ENCODE results near the gene ICAM2.
"Not testable (repeated sequence)": the region's sequence is repeated elsewhere in the genome, so short reads cannot be mapped to it uniquely, and the experiment has no call there.

ICAM2 gene

GRCh38 chr17:64008830-64009229 lies 11.6 kb downstream of the ICAM2 start:
- DNase-seq = no peak

GRCh38 chr17:64008346-64008745 lies 12.1 kb downstream of the ICAM2 start:
- DNase-seq = no peak

- no peak for DNase-seq
Observed at GRCh38 chr17:64007838-64008282, 12.6 kb downstream of the ICAM2 start.

DNA sequence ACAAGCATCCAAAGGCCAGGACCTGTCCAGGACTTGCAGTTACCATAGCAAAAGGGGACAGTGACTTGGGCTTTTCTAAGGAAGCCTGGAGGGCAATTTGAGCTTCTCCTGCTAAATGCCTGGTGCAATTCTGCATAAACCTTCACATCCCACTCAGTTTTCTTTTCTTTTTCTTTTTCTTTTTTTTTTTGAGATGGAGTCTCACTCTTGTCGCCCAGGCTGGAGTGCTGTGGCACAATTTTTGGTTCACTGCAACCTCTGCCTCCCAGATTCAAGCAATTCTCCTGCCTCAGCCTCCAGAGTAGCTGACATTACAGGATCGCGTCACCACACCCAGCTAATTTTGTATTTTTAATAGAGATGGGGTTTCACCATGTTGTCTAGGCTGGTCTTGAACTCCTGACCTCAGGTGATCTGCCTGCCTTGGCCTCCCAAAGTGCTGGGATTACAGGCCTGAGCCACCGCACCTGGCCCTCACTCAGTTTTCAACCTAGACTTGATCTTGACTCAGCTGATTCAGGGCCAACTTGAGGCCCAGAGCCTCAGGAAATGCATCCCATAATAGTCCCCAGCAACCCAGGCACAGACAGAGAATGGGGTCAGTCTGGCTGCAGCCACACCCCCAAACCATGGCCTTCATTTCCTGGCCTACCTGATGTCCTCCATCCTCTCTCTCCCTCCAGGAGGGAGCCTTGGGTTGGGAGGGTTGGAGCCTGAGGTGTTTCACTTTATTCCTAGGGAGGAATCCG lies 13.2 kb downstream of the ICAM2 start:
- DNase-seq = not testable (repeated sequence)

DNA sequence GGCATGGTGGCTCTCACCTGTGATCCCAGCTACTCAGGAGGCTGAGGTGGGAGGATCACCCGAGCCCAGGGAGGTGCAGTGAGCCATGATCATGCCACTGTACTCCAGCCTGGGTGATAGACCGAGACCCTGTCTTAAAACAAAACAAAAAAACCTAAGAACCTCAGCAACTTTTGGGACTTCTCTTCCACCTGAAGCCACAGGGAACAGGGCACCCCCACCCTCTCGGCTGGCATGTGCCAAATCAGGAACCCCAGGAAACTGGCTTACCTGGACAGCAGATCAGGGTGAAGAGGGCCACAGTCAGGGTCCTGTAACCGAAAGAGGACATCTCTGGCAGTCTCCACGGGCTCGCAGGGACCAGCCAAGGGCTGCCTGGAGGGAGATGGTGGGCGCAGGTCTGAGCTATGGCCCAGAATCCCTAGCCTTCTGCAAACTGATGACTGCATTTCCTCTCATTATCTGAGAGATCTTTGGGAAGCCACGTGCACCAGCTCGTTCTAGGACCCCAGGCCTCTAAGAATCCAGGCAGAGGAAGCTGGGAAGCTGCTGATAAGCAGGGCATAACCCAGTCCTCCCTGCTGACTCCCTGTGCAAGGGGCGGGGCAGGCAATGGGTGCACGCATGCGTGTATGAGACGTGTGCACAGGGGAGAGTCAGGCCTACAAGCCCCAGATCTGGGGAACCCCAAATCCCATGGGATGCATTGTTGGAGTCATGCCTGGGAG lies 13.9 kb downstream of the ICAM2 start:
- DNase-seq = no peak

GRCh38 chr17:64005734-64006167 lies 14.7 kb downstream of the ICAM2 start:
- DNase-seq = peak; percentile 88

GRCh38 chr17:64004903-64005733 lies 15.3 kb downstream of the ICAM2 start:
- DNase-seq = no peak

- no peak for DNase-seq
Observed at GRCh38 chr17:64004218-64004770, 16.1 kb downstream of the ICAM2 start.

- DNase-seq = no peak
Observed at GRCh38 chr17:64003526-64004121, 16.8 kb downstream of the ICAM2 start.

GRCh38 chr17:64002658-64003525 lies 17.5 kb downstream of the ICAM2 start:
- no peak for DNase-seq

DNA sequence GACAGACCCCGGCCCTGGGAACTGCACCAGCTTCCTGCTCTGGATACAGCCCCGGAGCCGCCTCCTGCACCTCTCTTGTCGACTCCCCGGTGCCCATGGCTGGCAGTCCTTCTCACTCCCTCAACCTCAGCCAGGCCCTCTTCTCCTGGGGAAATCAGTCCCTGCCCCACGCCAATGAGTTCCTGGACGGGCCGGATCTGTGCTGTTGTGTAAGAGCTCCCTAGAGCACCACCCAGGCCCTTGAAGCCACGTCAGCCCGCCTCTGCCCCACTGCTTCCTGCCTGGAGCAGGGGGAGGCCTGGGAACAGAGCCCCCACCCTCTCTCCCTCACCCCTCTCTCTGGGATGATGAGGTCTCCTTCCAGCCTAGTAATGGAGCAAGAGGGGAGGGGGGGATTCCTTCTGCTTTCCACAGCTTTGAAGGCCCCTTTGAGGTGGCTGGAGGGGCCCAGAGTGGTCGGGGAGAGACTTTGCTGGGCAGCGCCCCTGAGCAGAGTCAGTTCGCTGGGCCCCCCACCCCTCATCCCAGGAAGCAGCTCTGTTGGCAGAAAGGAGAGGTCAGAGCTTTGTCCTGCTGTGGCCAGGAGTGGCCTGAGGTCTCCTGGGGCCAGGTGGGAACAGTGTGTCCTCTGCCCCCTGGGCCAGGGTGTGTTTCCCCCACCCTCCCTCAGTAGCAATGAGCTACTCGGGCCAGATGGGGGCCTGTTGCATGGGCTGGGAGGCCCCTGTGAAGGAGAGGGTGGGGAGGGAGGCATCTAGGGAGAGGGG lies 18.5 kb downstream of the ICAM2 start:
- DNase-seq = no peak

DNA sequence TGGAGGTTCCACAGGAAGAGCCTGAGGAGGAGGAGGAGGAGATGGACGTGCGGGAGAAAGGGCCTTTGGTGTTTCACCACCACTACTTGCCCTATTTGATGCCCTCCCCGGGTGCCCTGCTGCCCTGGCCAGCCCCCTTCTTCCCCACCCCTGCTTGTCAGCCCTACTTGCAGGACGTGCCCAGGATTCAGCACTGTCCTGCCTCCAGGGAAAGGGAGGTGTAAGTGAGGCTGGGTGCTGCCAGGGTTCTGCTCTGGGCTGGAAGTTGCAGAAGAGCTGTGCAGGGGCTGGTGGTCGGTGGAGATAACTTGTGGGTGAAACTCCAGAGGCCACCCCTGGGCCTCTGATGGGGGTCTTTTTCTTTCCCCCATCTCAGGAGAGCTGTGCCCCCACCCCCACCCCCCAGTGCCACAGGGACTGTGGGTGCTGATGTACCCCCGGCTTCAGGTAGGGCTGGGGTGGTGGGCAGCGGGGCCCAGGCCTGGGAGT lies 19.3 kb downstream of the ICAM2 start:
- DNase-seq = no peak

GRCh38 chr17:63999680-64000531 lies 20.5 kb downstream of the ICAM2 start:
- DNase-seq = no peak

- DNase-seq = no peak
Observed at GRCh38 chr17:63998721-63999679, 21.4 kb downstream of the ICAM2 start.

DNA sequence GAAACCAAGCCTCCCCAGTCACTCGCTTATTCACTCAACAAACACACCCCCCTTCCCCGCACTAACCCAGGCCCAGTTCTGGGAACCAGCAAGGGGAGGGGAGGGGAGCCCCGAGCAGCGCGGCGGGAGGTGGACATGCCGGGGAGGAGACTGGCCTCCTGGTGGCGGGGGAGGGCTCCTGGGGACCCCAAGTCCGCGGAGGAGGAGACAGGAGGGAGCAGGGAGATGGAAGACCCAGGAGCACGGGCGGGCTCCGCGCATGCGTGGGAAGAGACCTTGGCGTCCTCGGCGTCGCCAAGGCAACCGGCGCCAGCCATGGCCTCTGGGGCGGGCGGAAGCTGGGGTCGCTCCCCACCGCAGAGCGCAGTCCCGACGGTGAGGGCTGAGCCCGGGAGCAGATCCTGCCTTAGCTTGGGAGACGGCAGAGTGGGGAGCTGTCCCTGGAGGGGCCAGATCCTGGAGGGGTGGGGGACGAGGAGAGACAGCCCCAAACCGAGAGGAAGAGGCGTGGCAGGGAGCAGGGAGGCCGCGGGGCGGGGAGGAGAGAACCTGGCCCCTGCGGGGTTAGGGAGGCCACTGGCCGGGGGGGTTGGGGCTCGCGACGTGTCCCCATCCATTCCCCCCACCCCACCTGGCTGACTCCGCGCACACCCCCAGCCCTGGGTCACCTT lies 22.2 kb downstream of the ICAM2 start, which contains the start of gene PRR29:
Gene PRR29 (plus strand): TSS at position 302 of the 671 bp plus-strand sequence. CDS start 14 bp downstream, at position 316.
- DNase-seq = peak; percentile 75

GRCh38 chr17:63997341-63998048 lies 22.9 kb downstream of the ICAM2 start:
- no peak for DNase-seq

All from COR-L47 (cell line).